ENCODE measurements around the gene PHACTR2. TPM values are rescaled to one million over a fixed set of nuclear protein-coding genes. Genes with fewer than 3 reads are reported as not detected.

The PHACTR2 gene
- total and polyA plus RNA-seq, 10 of the 15 experiments (the other 5 are each of a cell fraction or from before 2014, with no cell fraction given): 1.4 to 19.1 (median 5.3) TPM

DNA sequence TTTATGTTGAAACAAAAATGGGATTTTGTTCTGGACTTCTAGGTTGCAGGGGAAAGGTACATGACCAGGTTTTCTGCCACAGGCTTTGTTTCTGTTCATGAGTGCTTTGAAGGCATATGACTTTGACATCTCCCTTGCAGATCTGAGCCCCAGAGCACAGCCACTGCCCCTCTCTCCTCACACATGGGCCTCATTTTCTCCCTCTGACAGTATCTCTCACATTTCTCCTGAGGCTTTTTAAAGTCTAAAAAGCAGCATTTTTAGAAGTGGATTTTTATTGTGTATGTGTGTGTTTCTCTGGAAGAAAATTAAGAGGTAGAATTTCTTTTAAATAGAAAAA is 115.5 kb downstream of the PHACTR2 start:
- ChIA-PET RAD21 (ENCODE audit: unreplicated experiment) (interaction anchor here (1.1 kb wide), 1 partner anchor 18 kb away, joined by 3 read pairs; no protein-coding TSS in a partner anchor), CTCF (interaction anchor here (1.2 kb wide), 1 partner anchor 217 kb away, joined by 3 read pairs; no protein-coding TSS in a partner anchor), POLR2A (no interaction called here), SMC1A (ENCODE audit: uncharacterized antibody, unreplicated experiment) (interaction anchor here (1.1 kb wide), 1 partner anchor 14 kb away, joined by 4 read pairs; no protein-coding TSS in a partner anchor)
- in situ Hi-C loops (cut with MboI): no loop called here
- Histone ChIP-seq H3K4me3 (no peak overlapping the region), H3K9me3 (replicated peaks; ENCODE audit: control insufficient read depth, insufficient read depth, low read length) (no peaks in the 10 kb centered on the region), H2AFZ (ENCODE audit: control insufficient read depth, low read depth, low read length) (no peak overlapping the region), H4K20me1 (ENCODE audit: control insufficient read depth, insufficient read depth) (no peaks in the 10 kb centered on the region), H3K4me1 (ENCODE audit: control insufficient read depth, insufficient read depth, low read length) (no peaks in the 10 kb centered on the region), H3K9ac (ENCODE audit: control insufficient read depth, insufficient read depth, low read length) (no peak overlapping the region), H3K27ac (ENCODE audit: control insufficient read depth, insufficient read depth) (no peak overlapping the region), H3K79me2 (ENCODE audit: control insufficient read depth, insufficient read depth, low read length) (no peaks in the 10 kb centered on the region), H3K36me3 (ENCODE audit: control insufficient read depth in 2 of 2, insufficient read depth in 2 of 2, low read length in 1 of 2) (no peaks in the 10 kb centered on the region), H3K27me3 (replicated peaks in 1 of 2; ENCODE audit: control insufficient read depth in 2 of 2, insufficient read depth in 2 of 2, low read length in 1 of 2) (no peaks in the 10 kb centered on the region), H3K4me2 (ENCODE audit: control insufficient read depth, insufficient read depth) (no peak overlapping the region)
- no TSS peak for BruUV-seq (replicated peaks)
- intact Hi-C loops (cut with micrococcal nuclease; ENCODE audit: unreplicated experiment): no loop called here
- DNase-seq (ENCODE audit: low read depth, low spot score) (no peak), ATAC-seq (no peak), FAIRE-seq (no peak)
- TF ChIP-seq, protein P1, sequence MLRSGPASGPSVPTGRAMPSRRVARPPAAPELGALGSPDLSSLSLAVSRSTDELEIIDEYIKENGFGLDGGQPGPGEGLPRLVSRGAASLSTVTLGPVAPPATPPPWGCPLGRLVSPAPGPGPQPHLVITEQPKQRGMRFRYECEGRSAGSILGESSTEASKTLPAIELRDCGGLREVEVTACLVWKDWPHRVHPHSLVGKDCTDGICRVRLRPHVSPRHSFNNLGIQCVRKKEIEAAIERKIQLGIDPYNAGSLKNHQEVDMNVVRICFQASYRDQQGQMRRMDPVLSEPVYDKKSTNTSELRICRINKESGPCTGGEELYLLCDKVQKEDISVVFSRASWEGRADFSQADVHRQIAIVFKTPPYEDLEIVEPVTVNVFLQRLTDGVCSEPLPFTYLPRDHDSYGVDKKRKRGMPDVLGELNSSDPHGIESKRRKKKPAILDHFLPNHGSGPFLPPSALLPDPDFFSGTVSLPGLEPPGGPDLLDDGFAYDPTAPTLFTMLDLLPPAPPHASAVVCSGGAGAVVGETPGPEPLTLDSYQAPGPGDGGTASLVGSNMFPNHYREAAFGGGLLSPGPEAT (IDR thresholded peaks at IDR 0.05; ENCODE audit: low read depth): no peak
- TF ChIP-seq, protein P2, sequence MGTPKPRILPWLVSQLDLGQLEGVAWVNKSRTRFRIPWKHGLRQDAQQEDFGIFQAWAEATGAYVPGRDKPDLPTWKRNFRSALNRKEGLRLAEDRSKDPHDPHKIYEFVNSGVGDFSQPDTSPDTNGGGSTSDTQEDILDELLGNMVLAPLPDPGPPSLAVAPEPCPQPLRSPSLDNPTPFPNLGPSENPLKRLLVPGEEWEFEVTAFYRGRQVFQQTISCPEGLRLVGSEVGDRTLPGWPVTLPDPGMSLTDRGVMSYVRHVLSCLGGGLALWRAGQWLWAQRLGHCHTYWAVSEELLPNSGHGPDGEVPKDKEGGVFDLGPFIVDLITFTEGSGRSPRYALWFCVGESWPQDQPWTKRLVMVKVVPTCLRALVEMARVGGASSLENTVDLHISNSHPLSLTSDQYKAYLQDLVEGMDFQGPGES (IDR thresholded peaks at IDR 0.05): no peak
- TF ChIP-seq BHLHE40 (IDR thresholded peaks at IDR 0.05; ENCODE audit: borderline replicate concordance in 1 of 2, low read depth in 2 of 2, low read length in 1 of 2) (no peak), STAT3 (IDR thresholded peaks at IDR 0.05; ENCODE audit: low read depth, low read length) (no peak), IKZF2 (IDR thresholded peaks at IDR 0.05) (no peak), TARDBP (IDR thresholded peaks at IDR 0.05; ENCODE audit: borderline replicate concordance) (no peak), HCFC1 (IDR thresholded peaks at IDR 0.05; ENCODE audit: low read length) (no peak), HDAC6 (IDR thresholded peaks at IDR 0.05; ENCODE audit: unreplicated experiment) (no peak), EGR1 (IDR thresholded peaks at IDR 0.05; ENCODE audit: borderline replicate concordance in 1 of 2, low read depth in 2 of 2, low read length in 2 of 2) (no peak), DPF2 (IDR thresholded peaks at IDR 0.05) (no peak), RUNX3 (IDR thresholded peaks at IDR 0.05; ENCODE audit: low read length) (no peak), TCF7 (IDR thresholded peaks at IDR 0.05; ENCODE audit: borderline replicate concordance) (no peak), ZSCAN29 (IDR thresholded peaks at IDR 0.05) (no peak), ATF7 (IDR thresholded peaks at IDR 0.05; ENCODE audit: low read depth) (no peak)
- TF ChIP-seq, protein P3, sequence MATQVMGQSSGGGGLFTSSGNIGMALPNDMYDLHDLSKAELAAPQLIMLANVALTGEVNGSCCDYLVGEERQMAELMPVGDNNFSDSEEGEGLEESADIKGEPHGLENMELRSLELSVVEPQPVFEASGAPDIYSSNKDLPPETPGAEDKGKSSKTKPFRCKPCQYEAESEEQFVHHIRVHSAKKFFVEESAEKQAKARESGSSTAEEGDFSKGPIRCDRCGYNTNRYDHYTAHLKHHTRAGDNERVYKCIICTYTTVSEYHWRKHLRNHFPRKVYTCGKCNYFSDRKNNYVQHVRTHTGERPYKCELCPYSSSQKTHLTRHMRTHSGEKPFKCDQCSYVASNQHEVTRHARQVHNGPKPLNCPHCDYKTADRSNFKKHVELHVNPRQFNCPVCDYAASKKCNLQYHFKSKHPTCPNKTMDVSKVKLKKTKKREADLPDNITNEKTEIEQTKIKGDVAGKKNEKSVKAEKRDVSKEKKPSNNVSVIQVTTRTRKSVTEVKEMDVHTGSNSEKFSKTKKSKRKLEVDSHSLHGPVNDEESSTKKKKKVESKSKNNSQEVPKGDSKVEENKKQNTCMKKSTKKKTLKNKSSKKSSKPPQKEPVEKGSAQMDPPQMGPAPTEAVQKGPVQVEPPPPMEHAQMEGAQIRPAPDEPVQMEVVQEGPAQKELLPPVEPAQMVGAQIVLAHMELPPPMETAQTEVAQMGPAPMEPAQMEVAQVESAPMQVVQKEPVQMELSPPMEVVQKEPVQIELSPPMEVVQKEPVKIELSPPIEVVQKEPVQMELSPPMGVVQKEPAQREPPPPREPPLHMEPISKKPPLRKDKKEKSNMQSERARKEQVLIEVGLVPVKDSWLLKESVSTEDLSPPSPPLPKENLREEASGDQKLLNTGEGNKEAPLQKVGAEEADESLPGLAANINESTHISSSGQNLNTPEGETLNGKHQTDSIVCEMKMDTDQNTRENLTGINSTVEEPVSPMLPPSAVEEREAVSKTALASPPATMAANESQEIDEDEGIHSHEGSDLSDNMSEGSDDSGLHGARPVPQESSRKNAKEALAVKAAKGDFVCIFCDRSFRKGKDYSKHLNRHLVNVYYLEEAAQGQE (IDR thresholded peaks at IDR 0.05; ENCODE audit: low read depth, low read length): no peak
- TF ChIP-seq, protein P4, sequence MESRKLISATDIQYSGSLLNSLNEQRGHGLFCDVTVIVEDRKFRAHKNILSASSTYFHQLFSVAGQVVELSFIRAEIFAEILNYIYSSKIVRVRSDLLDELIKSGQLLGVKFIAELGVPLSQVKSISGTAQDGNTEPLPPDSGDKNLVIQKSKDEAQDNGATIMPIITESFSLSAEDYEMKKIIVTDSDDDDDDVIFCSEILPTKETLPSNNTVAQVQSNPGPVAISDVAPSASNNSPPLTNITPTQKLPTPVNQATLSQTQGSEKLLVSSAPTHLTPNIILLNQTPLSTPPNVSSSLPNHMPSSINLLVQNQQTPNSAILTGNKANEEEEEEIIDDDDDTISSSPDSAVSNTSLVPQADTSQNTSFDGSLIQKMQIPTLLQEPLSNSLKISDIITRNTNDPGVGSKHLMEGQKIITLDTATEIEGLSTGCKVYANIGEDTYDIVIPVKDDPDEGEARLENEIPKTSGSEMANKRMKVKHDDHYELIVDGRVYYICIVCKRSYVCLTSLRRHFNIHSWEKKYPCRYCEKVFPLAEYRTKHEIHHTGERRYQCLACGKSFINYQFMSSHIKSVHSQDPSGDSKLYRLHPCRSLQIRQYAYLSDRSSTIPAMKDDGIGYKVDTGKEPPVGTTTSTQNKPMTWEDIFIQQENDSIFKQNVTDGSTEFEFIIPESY (IDR thresholded peaks at IDR 0.05): no peak
